ENCODE measurements around the gene NR0B2. TPM values are rescaled to one million over a fixed set of nuclear protein-coding genes. Genes with fewer than 3 reads are reported as not detected.

The NR0B2 gene
- total and polyA plus RNA-seq, 2 of the 13 experiments (the other 11 are each of a cell fraction or from before 2014, with no cell fraction given) = 72.5 to 133 TPM

DNA sequence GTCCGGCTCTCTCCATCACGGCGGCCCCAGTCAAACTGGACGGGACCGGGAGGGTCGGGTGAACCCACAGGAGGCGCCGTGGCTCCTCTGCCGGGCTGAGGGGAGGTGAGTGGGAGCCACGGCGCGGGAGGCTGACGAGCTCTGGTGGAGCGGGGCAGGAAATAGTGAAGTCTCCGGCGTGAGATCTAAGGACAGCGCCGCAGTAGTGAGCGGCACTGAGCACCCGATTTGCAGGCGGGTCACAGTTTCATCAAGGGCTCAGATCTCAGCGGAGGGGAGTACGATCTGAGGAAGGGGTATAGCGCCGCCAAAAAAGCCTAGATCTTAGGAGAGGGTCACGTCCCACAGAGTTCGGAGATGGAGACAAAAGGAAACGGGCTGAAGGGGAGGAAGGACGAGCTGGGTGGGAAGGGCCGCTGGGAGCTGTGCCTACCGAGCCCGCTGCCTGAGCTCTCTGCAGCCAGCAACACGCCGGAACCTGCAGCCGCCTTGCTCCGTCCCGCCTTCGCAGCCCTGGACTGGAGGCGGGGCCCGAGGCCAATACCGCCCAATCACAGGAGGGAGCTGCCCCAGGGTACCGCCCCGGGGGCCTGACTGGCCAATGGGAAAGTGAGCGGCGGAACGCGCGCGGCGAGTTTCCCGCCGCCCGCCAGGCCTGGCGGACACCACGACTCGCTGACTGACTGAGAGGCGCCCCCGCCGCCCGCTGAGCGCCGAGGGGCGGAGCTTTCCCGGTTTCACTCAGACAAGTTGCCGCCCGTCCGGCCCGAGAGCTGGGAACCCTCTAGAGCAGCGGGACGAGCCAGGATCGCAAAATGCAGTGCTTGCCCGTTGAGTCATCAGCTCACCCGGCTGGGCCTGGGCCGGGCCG lies 48.9 kb downstream of the NR0B2 start (continued):
- TF ChIP-seq, protein P1, sequence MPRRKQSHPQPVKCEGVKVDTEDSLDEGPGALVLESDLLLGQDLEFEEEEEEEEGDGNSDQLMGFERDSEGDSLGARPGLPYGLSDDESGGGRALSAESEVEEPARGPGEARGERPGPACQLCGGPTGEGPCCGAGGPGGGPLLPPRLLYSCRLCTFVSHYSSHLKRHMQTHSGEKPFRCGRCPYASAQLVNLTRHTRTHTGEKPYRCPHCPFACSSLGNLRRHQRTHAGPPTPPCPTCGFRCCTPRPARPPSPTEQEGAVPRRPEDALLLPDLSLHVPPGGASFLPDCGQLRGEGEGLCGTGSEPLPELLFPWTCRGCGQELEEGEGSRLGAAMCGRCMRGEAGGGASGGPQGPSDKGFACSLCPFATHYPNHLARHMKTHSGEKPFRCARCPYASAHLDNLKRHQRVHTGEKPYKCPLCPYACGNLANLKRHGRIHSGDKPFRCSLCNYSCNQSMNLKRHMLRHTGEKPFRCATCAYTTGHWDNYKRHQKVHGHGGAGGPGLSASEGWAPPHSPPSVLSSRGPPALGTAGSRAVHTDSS (CRISPR knock-in tag; conservative IDR thresholded peaks at IDR 0.05) = no peak
- peak; percentile 86; the same call in 1 of the 2 replicates for TF ChIP-seq YEATS2 (CRISPR knock-in tag; IDR thresholded peaks at IDR 0.05; ENCODE audit: borderline replicate concordance)
- TF ChIP-seq, protein P2, sequence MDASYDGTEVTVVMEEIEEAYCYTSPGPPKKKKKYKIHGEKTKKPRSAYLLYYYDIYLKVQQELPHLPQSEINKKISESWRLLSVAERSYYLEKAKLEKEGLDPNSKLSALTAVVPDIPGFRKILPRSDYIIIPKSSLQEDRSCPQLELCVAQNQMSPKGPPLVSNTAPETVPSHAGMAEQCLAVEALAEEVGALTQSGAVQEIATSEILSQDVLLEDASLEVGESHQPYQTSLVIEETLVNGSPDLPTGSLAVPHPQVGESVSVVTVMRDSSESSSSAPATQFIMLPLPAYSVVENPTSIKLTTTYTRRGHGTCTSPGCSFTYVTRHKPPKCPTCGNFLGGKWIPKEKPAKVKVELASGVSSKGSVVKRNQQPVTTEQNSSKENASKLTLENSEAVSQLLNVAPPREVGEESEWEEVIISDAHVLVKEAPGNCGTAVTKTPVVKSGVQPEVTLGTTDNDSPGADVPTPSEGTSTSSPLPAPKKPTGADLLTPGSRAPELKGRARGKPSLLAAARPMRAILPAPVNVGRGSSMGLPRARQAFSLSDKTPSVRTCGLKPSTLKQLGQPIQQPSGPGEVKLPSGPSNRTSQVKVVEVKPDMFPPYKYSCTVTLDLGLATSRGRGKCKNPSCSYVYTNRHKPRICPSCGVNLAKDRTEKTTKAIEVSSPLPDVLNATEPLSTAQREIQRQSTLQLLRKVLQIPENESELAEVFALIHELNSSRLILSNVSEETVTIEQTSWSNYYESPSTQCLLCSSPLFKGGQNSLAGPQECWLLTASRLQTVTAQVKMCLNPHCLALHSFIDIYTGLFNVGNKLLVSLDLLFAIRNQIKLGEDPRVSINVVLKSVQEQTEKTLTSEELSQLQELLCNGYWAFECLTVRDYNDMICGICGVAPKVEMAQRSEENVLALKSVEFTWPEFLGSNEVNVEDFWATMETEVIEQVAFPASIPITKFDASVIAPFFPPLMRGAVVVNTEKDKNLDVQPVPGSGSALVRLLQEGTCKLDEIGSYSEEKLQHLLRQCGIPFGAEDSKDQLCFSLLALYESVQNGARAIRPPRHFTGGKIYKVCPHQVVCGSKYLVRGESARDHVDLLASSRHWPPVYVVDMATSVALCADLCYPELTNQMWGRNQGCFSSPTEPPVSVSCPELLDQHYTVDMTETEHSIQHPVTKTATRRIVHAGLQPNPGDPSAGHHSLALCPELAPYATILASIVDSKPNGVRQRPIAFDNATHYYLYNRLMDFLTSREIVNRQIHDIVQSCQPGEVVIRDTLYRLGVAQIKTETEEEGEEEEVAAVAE (CRISPR knock-in tag; IDR thresholded peaks at IDR 0.05; ENCODE audit: borderline replicate concordance) = peak; percentile 53; the same call in 1 of the 2 replicates
- TF ChIP-seq CCDC6 (CRISPR knock-in tag; IDR thresholded peaks at IDR 0.05) = peak; percentile 72; the same call in 1 of the 2 replicates
- TF ChIP-seq, protein P3, sequence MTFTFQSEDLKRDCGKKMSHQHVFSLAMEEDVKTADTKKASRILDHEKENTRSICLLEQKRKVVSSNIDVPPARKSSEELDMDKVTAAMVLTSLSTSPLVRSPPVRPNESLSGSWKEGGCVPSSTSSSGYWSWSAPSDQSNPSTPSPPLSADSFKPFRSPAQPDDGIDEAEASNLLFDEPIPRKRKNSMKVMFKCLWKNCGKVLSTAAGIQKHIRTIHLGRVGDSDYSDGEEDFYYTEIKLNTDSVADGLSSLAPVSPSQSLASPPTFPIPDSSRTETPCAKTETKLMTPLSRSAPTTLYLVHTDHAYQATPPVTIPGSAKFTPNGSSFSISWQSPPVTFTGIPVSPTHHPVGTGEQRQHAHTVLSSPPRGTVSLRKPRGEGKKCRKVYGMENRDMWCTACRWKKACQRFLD (CRISPR knock-in tag; IDR thresholded peaks at IDR 0.05; ENCODE audit: borderline replicate concordance) = no peak
- TF ChIP-seq, protein P4, sequence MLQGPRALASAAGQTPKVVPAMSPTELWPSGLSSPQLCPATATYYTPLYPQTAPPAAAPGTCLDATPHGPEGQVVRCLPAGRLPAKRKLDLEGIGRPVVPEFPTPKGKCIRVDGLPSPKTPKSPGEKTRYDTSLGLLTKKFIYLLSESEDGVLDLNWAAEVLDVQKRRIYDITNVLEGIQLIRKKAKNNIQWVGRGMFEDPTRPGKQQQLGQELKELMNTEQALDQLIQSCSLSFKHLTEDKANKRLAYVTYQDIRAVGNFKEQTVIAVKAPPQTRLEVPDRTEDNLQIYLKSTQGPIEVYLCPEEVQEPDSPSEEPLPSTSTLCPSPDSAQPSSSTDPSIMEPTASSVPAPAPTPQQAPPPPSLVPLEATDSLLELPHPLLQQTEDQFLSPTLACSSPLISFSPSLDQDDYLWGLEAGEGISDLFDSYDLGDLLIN (CRISPR knock-in tag; IDR thresholded peaks at IDR 0.05; ENCODE audit: borderline replicate concordance) = peak; percentile 82; the same call in 1 of the 2 replicates
- TF ChIP-seq, protein P5, sequence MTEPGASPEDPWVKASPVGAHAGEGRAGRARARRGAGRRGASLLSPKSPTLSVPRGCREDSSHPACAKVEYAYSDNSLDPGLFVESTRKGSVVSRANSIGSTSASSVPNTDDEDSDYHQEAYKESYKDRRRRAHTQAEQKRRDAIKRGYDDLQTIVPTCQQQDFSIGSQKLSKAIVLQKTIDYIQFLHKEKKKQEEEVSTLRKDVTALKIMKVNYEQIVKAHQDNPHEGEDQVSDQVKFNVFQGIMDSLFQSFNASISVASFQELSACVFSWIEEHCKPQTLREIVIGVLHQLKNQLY (CRISPR knock-in tag; IDR thresholded peaks at IDR 0.05) = no peak
- no peak for TF ChIP-seq RXRB (CRISPR knock-in tag; IDR thresholded peaks at IDR 0.05; ENCODE audit: borderline replicate concordance)
- peak; percentile 7; the same call in 1 of the 2 replicates for TF ChIP-seq RAD21 (CRISPR knock-in tag; IDR thresholded peaks at IDR 0.05)
- TF ChIP-seq KMT2B (CRISPR knock-in tag; IDR thresholded peaks at IDR 0.05) = peak; percentile 69; the same call in 1 of the 2 replicates
- TF ChIP-seq, protein P6, sequence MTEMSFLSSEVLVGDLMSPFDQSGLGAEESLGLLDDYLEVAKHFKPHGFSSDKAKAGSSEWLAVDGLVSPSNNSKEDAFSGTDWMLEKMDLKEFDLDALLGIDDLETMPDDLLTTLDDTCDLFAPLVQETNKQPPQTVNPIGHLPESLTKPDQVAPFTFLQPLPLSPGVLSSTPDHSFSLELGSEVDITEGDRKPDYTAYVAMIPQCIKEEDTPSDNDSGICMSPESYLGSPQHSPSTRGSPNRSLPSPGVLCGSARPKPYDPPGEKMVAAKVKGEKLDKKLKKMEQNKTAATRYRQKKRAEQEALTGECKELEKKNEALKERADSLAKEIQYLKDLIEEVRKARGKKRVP (CRISPR knock-in tag; IDR thresholded peaks at IDR 0.05) = 0 out of 4 replicates have a peak, but pooled peaks of 1 of the 2 experiments have one; percentile 27
- TF ChIP-seq ZNF564 (CRISPR knock-in tag; IDR thresholded peaks at IDR 0.05) = peak; percentile 34; the same call in 1 of the 2 replicates
- no peak for TF ChIP-seq ATF7 (IDR thresholded peaks at IDR 0.05)
- TF ChIP-seq ATF7 (CRISPR knock-in tag; IDR thresholded peaks at IDR 0.05) = peak; percentile 9; the same call in 1 of the 2 replicates
- peak; percentile 72; the same call in 1 of the 2 replicates for TF ChIP-seq SALL2 (CRISPR knock-in tag; IDR thresholded peaks at IDR 0.05)
- peak; percentile 90 for TF ChIP-seq ZSCAN31 (CRISPR knock-in tag; IDR thresholded peaks at IDR 0.05; ENCODE audit: low read depth)
- TF ChIP-seq YEATS4 (CRISPR knock-in tag; IDR thresholded peaks at IDR 0.05; ENCODE audit: borderline replicate concordance) = peak; percentile 75
- TF ChIP-seq FOXC1 (CRISPR knock-in tag; IDR thresholded peaks at IDR 0.05; ENCODE audit: borderline replicate concordance) = peak; percentile 74

Measured in HepG2 (cell line).